Measurements from ENCODE around the gene CADPS2.
"Not testable (repeated sequence)": the region's sequence is repeated elsewhere in the genome, so short reads cannot be mapped to it uniquely, and the experiment has no call there.

The CADPS2 gene

GRCh38 chr7:122702872-122703510 lies 183.3 kb downstream of the CADPS2 start, which contains the start of gene RNF148:
Gene RNF148, minus strand, starts transcription at chr7:122702922. Its CDS starts 172 bp downstream, at chr7:122702750.
- DNase-seq: no peak

GRCh38 chr7:122699017-122699416 lies 187.2 kb downstream of the CADPS2 start, which contains the start of gene RNF133:
Gene RNF133, minus strand, starts transcription at chr7:122699117. Its CDS starts 199 bp downstream, at chr7:122698918.
- no peak for DNase-seq

- no peak for DNase-seq
Measured at GRCh38 chr7:122695816-122696215, 190.4 kb downstream of the CADPS2 start.

DNA sequence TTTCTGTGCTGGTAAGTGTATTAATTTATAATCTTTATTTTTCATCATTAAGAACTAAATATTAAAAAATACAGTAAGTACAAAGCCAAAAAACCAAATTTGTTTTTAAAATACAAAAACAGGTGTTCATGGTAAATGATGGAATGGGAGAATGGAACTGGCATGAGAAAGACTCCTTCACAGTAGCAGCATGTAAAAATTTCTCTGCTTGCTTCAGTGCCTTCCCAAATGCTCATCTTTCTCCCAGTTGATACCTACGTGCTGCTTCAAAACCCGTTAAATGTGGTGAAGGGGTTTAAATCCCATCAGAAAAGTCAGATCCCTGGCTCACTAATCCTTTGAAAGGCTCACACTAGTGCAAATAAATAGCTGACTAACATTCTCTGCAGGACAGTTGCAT lies 191.6 kb downstream of the CADPS2 start:
- DNase-seq: no peak

GRCh38 chr7:122692769-122693309 lies 193.4 kb downstream of the CADPS2 start:
- DNase-seq: no peak

- no peak for DNase-seq
Measured at GRCh38 chr7:122691569-122692235, 194.6 kb downstream of the CADPS2 start.

- DNase-seq: no peak
Measured at GRCh38 chr7:122689346-122690109, 196.7 kb downstream of the CADPS2 start.

GRCh38 chr7:122688400-122688998 lies 197.8 kb downstream of the CADPS2 start:
- no peak for DNase-seq

DNA sequence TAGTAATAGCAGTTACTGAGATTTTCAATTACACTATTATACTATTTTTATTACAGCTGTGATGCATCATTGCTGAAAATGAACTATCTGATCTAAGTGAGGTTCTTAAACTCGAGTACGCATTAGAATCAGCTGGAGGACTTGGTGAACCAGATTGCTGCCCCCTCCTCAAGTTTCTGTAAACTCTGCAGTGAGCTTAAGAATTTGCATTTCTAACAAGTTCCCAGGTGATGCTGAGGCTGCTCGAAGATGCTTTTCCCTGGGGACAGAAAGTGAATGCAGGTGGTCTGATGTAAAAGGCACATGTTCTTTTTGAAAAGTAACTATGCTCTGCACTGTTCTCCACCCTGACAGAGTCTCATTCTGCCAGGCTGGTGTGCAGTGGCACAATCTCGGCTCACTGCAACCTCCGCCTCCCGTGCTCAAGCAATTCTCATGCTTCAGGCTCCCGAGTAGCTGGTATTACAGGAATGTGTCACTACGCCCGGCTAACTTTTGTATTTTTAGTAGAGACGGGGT lies 199.8 kb downstream of the CADPS2 start:
- no peak for DNase-seq

DNA sequence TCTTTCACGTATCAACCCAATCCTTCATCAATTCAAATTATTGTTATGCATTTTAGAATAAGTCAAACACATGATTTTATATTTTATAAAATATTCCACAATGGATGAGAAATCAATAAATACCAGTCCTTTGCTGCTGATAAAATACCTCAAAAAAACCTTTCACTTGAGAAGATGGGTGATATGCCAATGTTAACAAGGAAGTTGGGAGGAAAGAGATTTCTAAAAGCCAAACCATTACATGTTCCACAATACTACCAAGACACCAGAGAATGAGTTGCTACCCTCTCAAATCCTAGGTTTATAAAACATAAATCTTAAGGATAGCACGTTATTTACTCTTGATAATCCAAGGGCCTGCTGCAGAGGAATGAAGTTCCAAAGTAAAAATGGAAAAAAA lies 201.8 kb downstream of the CADPS2 start:
- no peak for DNase-seq

- DNase-seq: no peak
Measured at GRCh38 chr7:122682815-122683550, 203.3 kb downstream of the CADPS2 start.

DNA sequence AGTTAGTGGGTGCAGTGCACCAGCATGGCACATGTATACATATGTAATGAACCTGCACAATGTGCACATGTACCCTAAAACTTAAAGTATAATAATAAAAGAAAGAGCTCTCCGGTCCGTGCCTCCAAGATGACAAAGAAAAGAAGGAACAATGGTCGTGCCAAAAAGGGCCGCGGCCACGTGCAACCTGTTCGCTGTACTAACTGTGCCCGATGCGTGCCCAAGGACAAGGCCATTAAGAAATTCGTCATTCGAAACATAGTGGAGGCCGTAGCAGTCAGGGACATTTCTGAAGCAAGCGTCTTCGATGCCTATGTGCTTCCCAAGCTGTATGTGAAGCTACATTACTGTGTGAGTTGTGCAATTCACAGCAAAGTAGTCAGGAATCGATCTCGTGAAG lies 205.1 kb downstream of the CADPS2 start:
- not testable (repeated sequence) for DNase-seq

GRCh38 chr7:122679813-122680212 lies 206.4 kb downstream of the CADPS2 start:
- no peak for DNase-seq

DNA sequence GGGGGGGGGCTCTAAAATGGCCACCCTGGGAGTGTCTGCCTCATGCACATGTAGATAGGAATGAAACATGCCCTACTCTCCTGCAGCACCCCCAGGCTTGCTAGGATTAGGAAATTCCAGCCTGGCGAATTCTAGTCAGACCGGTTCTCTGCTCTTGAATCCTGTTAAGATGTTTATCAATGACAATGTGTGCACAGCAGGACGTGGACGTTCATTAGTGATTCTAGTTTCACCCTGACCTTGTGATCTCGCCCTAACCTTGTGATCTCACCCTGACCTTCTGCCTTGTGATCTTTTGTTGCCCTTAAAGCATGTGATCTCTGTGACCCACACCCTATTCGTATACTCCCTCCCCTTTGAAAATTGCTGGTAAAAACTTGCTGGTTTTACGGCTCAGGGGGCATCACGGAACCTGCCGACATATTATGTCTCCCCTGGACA lies 207.0 kb downstream of the CADPS2 start:
- DNase-seq: not testable (repeated sequence)

DNA sequence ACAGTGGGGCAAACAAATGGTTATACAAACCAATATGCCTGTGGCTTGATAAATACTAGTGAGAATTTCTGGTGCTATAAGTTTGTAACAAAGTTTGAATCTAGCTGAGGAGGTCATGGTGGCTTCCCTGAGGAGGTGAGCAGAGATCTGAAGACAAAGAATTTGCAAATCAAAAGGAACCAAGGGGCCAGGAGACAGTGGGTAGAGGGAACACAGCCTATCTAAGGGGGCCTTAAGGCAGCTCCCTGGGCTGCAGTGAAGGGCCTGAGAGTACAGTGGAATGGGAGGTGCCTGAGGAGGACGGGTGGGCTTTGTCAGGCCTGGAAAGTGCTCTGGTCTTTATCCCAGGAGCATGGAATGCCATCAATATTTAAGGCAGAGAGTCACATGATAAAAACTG lies 209.1 kb downstream of the CADPS2 start:
- DNase-seq: no peak

- DNase-seq: no peak
Measured at GRCh38 chr7:122676466-122676865, 209.8 kb downstream of the CADPS2 start.

DNA sequence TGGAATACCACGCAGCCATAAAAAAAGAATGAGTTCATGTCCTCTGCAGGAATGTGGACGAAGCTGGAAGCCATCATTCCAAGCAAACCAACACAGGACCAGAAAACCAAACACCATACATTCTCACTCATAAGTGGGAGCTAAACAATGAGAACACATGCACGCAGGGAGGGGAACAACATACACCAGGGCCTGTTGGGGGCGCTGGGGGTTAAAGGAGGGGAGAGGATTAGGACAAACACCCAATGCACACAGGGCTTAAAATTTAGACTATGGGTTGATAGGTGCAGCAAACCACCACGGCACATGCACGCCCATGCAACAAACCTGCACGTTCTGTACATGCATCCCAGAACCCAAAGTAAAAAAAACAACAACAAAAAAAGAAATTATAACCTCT lies 210.6 kb downstream of the CADPS2 start:
- no peak for DNase-seq

GRCh38 chr7:122675011-122675410 lies 211.2 kb downstream of the CADPS2 start:
- DNase-seq: no peak

- DNase-seq: no peak
Measured at GRCh38 chr7:122674502-122674901, 211.8 kb downstream of the CADPS2 start.

GRCh38 chr7:122673951-122674350 lies 212.3 kb downstream of the CADPS2 start:
- DNase-seq: no peak

- DNase-seq: no peak
Measured at GRCh38 chr7:122672536-122672935, 213.7 kb downstream of the CADPS2 start.

- no peak for DNase-seq
Measured at GRCh38 chr7:122663733-122664132, 222.5 kb downstream of the CADPS2 start.
